HFFc6 (cell line): ENCODE measurements around the gene TOMM70. TPM values are rescaled to one million over a fixed set of nuclear protein-coding genes. Genes with fewer than 3 reads are reported as not detected.
A peak's percentile ranks its signal among the peaks of the same experiment; 100 is the strongest.

Source experiments
- DNase-seq: peaks from one replicate; pipeline ENCODE4 v3.0.0-alpha.2; 2018
- H3K27ac Mint-ChIP-seq: 2 replicates; pipeline ENCODE4 v1.8.0; 2020; ENCODE audit warnings: mild to moderate bottlenecking, mixed read lengths
- H3K27me3 Mint-ChIP-seq: 2 replicates; pipeline ENCODE4 v1.8.0; 2021; ENCODE audit warnings: mild to moderate bottlenecking, moderate library complexity, mixed read lengths; ENCODE audit not compliant: insufficient read depth
- H3K36me3 Mint-ChIP-seq: 2 replicates; pipeline ENCODE4 v1.8.0; 2021; ENCODE audit warnings: low read depth, mixed read lengths
- H3K4me1 Mint-ChIP-seq: 2 replicates; pipeline ENCODE4 v1.8.0; 2020; ENCODE audit warnings: low read depth, mixed read lengths
- H3K4me3 Mint-ChIP-seq: 2 replicates; pipeline ENCODE4 v1.8.0; 2020; ENCODE audit warnings: mild to moderate bottlenecking, moderate library complexity, mixed read lengths
- H3K9me3 Mint-ChIP-seq: 2 replicates; pipeline ENCODE4 v1.8.0; 2020; ENCODE audit warnings: mild to moderate bottlenecking, mixed read lengths
- total RNA-seq, 6 experiments: library from RNA; stranded (reverse); fragmentation: NEBNext Ultra II Directional; extraction: Animal tissue kit (Norgen Biotek cat#: 25700); gene quantifications; 2 replicates in 1 of 6; 3 replicates in 5 of 6; pipeline ENCODE4 v1.2.3, GENCODE V29; 2021
- TF ChIP-seq, protein P1 (sequence below): fragments of 200-600 bp; sonication (generic); IDR thresholded peaks from 2 replicates; pipeline ENCODE4 v1.5.0; 2021; ENCODE audit warnings: antibody characterized with exemption, mild to moderate bottlenecking

Gene TOMM70
- total RNA-seq, 6 experiments from 2014 or later = 45.9 to 51.7 (median 48.7) TPM

DNA sequence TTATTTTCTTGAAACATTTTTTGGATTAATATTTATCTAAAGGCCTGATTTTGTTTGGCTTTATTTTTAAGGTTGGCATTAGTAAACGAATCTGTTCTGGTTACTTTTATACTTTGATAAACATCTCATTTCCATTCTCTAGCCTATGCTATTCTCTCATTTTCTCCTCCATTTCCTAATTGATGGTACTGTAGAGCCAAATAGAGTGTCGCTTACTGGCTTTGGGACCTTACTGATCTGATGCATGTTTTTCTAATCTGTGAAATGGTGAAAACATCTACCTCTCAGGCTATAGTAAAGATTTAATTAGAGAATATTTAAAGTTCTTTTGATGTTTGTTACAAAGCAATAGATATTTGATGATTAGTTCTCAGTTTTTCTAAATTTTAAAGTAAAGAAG is 2.0 kb upstream of the TOMM70 start:
- no peaks in the 10 kb centered on the region for H3K27me3 Mint-ChIP-seq
- peak overlapping the region; percentile 98 for H3K27ac Mint-ChIP-seq
- DNase-seq = no peak
- H3K9me3 Mint-ChIP-seq = peaks cover 4% of the 10 kb centered on the region; the same call in 1 of the 2 replicates
- TF ChIP-seq, protein P1, sequence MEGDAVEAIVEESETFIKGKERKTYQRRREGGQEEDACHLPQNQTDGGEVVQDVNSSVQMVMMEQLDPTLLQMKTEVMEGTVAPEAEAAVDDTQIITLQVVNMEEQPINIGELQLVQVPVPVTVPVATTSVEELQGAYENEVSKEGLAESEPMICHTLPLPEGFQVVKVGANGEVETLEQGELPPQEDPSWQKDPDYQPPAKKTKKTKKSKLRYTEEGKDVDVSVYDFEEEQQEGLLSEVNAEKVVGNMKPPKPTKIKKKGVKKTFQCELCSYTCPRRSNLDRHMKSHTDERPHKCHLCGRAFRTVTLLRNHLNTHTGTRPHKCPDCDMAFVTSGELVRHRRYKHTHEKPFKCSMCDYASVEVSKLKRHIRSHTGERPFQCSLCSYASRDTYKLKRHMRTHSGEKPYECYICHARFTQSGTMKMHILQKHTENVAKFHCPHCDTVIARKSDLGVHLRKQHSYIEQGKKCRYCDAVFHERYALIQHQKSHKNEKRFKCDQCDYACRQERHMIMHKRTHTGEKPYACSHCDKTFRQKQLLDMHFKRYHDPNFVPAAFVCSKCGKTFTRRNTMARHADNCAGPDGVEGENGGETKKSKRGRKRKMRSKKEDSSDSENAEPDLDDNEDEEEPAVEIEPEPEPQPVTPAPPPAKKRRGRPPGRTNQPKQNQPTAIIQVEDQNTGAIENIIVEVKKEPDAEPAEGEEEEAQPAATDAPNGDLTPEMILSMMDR = no peak
- H3K36me3 Mint-ChIP-seq = peaks cover 42% of the 10 kb centered on the region
- peak overlapping the region; percentile 90 for H3K4me3 Mint-ChIP-seq
- H3K4me1 Mint-ChIP-seq = peaks cover 67% of the 10 kb centered on the region

DNA sequence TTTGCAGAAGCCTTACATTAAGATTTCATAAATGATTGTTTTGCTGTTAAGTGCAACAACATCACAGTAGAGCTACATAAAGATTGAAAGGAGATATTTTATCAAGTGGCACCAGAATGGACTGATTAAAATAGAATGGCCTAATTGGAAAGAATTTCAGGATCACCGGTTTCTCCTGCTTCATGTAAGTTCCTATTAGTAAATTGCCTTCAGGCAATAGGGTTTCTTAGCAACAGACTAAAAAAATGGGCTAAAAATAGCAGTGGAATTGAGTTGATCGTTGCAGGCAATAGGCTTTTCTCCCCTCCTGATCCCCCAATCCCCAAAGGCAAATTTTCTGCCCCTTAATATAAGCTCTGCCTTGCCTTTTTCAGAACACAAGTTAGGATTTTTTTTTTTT is 1.4 kb upstream of the TOMM70 start:
- Mint-ChIP-seq H3K27me3 (no peaks in the 10 kb centered on the region), H3K36me3 (peaks cover 35% of the 10 kb centered on the region), H3K4me1 (peaks cover 73% of the 10 kb centered on the region), H3K9me3 (no peaks in the 10 kb centered on the region), H3K4me3 (peak overlapping the region; percentile 90), H3K27ac (peak overlapping the region; percentile 98)
- DNase-seq = peak; percentile 85
- TF ChIP-seq, protein P1 = no peak

DNA sequence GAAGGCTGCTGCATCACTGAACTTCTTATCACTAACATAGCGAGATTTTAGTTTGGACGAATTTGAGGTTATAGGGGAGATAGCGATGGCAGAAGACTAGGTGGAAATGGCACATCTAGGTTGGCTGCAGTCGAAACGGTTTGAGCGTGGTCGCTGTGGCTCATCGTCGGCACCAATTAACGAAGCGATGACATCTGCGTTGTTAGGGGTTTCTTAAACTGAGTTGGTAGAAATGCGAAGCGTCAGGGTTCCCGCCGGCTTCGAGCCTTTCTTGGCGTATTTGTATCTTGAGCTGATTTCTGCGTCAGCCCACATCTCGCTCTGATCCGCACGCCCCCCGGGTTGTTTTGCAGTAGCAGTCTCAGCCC is 769 bp upstream of the TOMM70 start:
- H3K4me1 Mint-ChIP-seq = peaks cover 79% of the 10 kb centered on the region
- peak; percentile 13 for DNase-seq
- TF ChIP-seq, protein P1 = no peak
- H3K36me3 Mint-ChIP-seq = peaks cover 33% of the 10 kb centered on the region
- no peaks in the 10 kb centered on the region for H3K9me3 Mint-ChIP-seq
- peak overlapping the region; percentile 98 for H3K27ac Mint-ChIP-seq
- no peaks in the 10 kb centered on the region for H3K27me3 Mint-ChIP-seq
- H3K4me3 Mint-ChIP-seq = peak overlapping the region; percentile 90

DNA sequence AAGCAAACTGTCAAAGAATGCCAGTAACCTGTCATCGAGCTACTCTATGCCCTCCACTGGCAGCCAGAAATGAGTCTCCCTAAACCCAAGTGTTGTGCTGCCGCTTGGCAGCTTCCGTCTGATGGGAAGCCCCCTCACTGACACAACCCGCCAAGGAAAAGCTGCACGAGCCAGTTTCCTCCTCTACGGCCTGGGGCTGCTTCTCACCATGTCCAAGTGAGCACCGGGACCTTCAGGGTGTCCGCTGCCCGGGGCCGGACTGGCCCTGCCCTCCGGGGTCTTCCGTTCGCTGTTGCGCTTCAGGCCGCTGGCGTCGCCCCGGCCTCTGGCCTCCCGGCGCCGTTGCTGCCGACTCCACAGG is 490 bp downstream of the TOMM70 start:
- H3K36me3 Mint-ChIP-seq = peaks cover 27% of the 10 kb centered on the region
- TF ChIP-seq, protein P1 = no peak
- H3K4me1 Mint-ChIP-seq = peaks cover 86% of the 10 kb centered on the region
- peak overlapping the region; percentile 86 for H3K27ac Mint-ChIP-seq
- no peak for DNase-seq
- H3K27me3 Mint-ChIP-seq = no peaks in the 10 kb centered on the region
- H3K4me3 Mint-ChIP-seq = peak overlapping the region; percentile 90
- no peaks in the 10 kb centered on the region for H3K9me3 Mint-ChIP-seq

DNA sequence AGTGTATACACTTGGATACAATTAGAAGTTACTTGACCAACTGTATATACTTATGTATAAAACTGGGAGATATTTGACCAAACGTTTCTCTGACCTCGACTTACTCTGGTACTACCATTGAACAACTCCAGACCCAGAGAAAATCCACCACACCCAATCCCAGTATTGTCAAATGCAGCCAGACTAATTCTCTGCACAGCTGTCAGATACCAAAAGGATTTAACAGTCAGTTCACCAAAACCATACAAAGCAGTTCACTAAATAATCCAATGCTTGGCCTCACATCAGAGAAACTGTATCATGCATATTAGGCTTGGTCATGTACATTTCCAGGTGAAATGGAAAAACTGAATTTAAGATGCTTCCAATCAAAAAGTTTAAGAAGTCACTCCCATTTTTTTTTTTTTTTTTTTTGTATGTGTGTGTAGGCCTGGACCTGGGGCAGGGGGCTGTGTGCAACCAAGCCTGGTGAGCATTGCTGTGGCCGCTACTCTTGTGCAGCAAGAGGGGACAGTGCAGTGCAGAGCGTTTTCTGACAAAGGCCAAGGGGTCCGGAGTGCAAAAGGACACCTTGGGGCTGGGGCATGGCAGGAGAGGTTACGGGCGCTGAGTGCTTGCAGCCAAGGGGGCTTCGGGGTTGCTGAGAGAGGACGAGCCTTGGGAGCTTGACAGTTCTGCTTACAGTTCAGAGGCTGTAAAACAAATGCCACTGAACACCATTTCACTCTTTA is 1.4 kb downstream of the TOMM70 start:
- Mint-ChIP-seq H3K4me3 (peak overlapping the region; percentile 90), H3K36me3 (peaks cover 19% of the 10 kb centered on the region), H3K27ac (peak overlapping the region; percentile 86), H3K4me1 (peaks cover 78% of the 10 kb centered on the region), H3K9me3 (no peaks in the 10 kb centered on the region), H3K27me3 (no peaks in the 10 kb centered on the region)
- no peak for DNase-seq
- TF ChIP-seq, protein P1 = no peak
